CD4-positive, CD25-positive, alpha-beta regulatory T cell (primary cell): Measurements from ENCODE around the gene CUL4A. TPM values are rescaled to one million over a fixed set of nuclear protein-coding genes. Genes with fewer than 3 reads are reported as not detected.
A peak's percentile ranks its signal among the peaks of the same experiment; 100 is the strongest.

ENCODE experiments used
- ATAC-seq, 2 donors: fragments of 150-1000 bp; cut with Tn5 transposase; one replicate each; pipeline ENCODE4 v1.10.0; 2021; ENCODE audit warnings: low read depth in 2 of 2, moderate number of reproducible peaks in 2 of 2, moderate library complexity in 1 of 2
- DNase-seq, 3 donors: peaks; one replicate each; pipeline versions ENCODE4 v3.0.0 to v3.0.0-alpha.2; 2012 to 2022; ENCODE audit warnings: mixed read lengths in 1 of 3
- H3K27ac ChIP-seq: one replicate; pipeline ENCODE4 v1.7.0; 2013; ENCODE audit warnings: mild to moderate bottlenecking, low read length; ENCODE audit not compliant: insufficient read depth, poor library complexity, severe bottlenecking
- H3K27me3 ChIP-seq: one replicate; pipeline ENCODE4 v1.7.0; 2013; ENCODE audit warnings: low read length; ENCODE audit not compliant: control insufficient read depth, insufficient read depth
- H3K36me3 ChIP-seq: one replicate; pipeline ENCODE4 v1.7.0; 2013; ENCODE audit warnings: mild to moderate bottlenecking, low read length, moderate library complexity; ENCODE audit not compliant: control insufficient read depth, insufficient read depth
- H3K4me1 ChIP-seq: 2 replicates; pipeline ENCODE4 v1.7.0; 2013; ENCODE audit warnings: mild to moderate bottlenecking, low read length; ENCODE audit not compliant: insufficient read depth, control insufficient read depth, poor library complexity, severe bottlenecking
- H3K4me3 ChIP-seq: one replicate; pipeline ENCODE4 v1.7.0; 2013; ENCODE audit warnings: low read depth, mild to moderate bottlenecking, low read length, moderate library complexity
- H3K9me3 ChIP-seq, 2 experiments: 1 replicate in 1 of 2; 2 replicates in 1 of 2; pipeline ENCODE4 v1.7.0; 2013; ENCODE audit warnings: low read length in 2 of 2, mild to moderate bottlenecking in 1 of 2, moderate library complexity in 1 of 2; ENCODE audit not compliant: control insufficient read depth in 2 of 2
- H3K27ac Mint-ChIP-seq, 3 donors: one replicate each; pipeline ENCODE4 v1.8.0; 2020 to 2022; ENCODE audit warnings: mild to moderate bottlenecking in 3 of 3, mixed read lengths in 3 of 3, moderate library complexity in 2 of 3
- H3K27me3 Mint-ChIP-seq: one replicate; pipeline ENCODE4 v1.8.0; 2022; ENCODE audit warnings: mild to moderate bottlenecking, mixed read lengths
- H3K36me3 Mint-ChIP-seq: one replicate; pipeline ENCODE4 v1.8.0; 2020; ENCODE audit warnings: mixed read lengths
- H3K4me1 Mint-ChIP-seq, 4 donors: one replicate each; pipeline ENCODE4 v1.8.0; 2020 to 2022; ENCODE audit warnings: mixed read lengths in 4 of 4, mild to moderate bottlenecking in 1 of 4
- H3K4me3 Mint-ChIP-seq, 4 donors: one replicate each; pipeline ENCODE4 v1.8.0; 2020 to 2022; ENCODE audit warnings: mild to moderate bottlenecking in 4 of 4, mixed read lengths in 4 of 4, moderate library complexity in 3 of 4
- H3K9me3 Mint-ChIP-seq, 7 donors: one replicate each; pipeline ENCODE4 v1.8.0; 2020 to 2022; ENCODE audit warnings: mixed read lengths in 7 of 7, mild to moderate bottlenecking in 3 of 7, moderate library complexity in 2 of 7
- polyA plus RNA-seq, 4 donors: library from polyadenylated mRNA; unstranded; fragments of 300-500 nt; fragmentation: Illumina TruSeq; gene quantifications; one replicate each; pipeline ENCODE4 v1.2.3, GENCODE V29; 2021
- total RNA-seq: library from RNA; stranded (reverse); gene quantifications from one replicate; pipeline ENCODE4 v1.2.3, GENCODE V29; 2022

CUL4A gene
- total and polyA plus RNA-seq, 5 donors from 2014 or later = 46.5 to 76.4 (median 53.1) TPM

GRCh38 chr13:113182046-113182445, 27.4 kb upstream of the CUL4A start:
- Histone ChIP-seq H3K9me3 (no peaks in the 10 kb centered on the region), H3K27me3 (no peaks in the 10 kb centered on the region), H3K27ac (no peak overlapping the region), H3K4me3 (no peak overlapping the region), H3K4me1 (peaks cover 27% of the 10 kb centered on the region), H3K36me3 (peaks cover 76% of the 10 kb centered on the region)
- no peak for DNase-seq
- peaks cover 0 to 41% (median 15%) of the 10 kb centered on the region in 4 donors for H3K4me1 Mint-ChIP-seq
- H3K27ac Mint-ChIP-seq = no peak overlapping the region
- H3K9me3 Mint-ChIP-seq = no peaks in the 10 kb centered on the region
- peak overlapping the region in 1 of 4 donors; percentile 7 for H3K4me3 Mint-ChIP-seq
- H3K27me3 Mint-ChIP-seq = no peaks in the 10 kb centered on the region
- peaks cover 52% of the 10 kb centered on the region for H3K36me3 Mint-ChIP-seq
- no peak for ATAC-seq

DNA sequence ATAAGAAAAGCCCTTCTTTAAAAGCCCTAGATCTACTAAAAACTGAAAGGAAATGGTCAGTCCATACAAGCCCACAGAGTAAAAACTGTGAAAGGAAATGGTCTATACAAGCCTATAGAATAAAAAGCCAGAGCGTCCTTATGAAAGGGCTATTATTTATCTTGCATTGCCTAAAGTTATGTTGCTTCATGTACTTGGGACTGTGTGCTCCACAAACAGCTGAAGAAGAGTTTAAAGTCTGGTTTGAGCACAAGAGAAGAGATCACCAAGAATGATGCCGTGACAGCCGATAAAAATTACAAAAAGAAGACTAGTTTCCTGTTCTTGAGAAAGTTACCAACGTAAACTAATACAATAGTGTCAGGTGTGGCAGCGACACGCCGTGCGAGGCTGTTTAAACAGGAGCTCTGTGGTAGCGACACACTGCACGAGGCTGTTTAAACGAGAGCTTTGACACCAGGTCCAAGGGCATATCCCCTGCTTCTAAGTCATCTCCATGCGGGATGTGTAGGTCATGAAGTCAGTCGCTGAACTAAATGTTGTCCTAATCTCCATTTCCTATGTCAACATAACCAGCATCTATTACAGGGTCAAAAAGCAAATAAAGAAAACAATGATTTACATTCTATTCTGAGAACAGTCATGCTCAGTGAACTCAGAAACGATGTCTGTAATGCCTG, 25.8 kb upstream of the CUL4A start:
- H3K4me1 ChIP-seq = peaks cover 22% of the 10 kb centered on the region
- DNase-seq = no peak
- no peaks in the 10 kb centered on the region for H3K9me3 Mint-ChIP-seq
- peak overlapping the region; percentile 7 for H3K4me3 ChIP-seq
- peak overlapping the region in 2 of 3 donors; percentile 76 to 84 for H3K27ac Mint-ChIP-seq
- no peaks in the 10 kb centered on the region for H3K9me3 ChIP-seq
- H3K36me3 ChIP-seq = peaks cover 74% of the 10 kb centered on the region
- peak in 1 of 2 donors; percentile 42 for ATAC-seq
- peaks cover 55% of the 10 kb centered on the region for H3K36me3 Mint-ChIP-seq
- H3K4me3 Mint-ChIP-seq = peak overlapping the region in 2 of 4 donors; percentile 9 to 20
- no peaks in the 10 kb centered on the region for H3K27me3 Mint-ChIP-seq
- H3K27me3 ChIP-seq = no peaks in the 10 kb centered on the region
- H3K4me1 Mint-ChIP-seq = peaks cover 11 to 37% (median 18%) of the 10 kb centered on the region in 4 donors
- H3K27ac ChIP-seq = no peak overlapping the region

DNA sequence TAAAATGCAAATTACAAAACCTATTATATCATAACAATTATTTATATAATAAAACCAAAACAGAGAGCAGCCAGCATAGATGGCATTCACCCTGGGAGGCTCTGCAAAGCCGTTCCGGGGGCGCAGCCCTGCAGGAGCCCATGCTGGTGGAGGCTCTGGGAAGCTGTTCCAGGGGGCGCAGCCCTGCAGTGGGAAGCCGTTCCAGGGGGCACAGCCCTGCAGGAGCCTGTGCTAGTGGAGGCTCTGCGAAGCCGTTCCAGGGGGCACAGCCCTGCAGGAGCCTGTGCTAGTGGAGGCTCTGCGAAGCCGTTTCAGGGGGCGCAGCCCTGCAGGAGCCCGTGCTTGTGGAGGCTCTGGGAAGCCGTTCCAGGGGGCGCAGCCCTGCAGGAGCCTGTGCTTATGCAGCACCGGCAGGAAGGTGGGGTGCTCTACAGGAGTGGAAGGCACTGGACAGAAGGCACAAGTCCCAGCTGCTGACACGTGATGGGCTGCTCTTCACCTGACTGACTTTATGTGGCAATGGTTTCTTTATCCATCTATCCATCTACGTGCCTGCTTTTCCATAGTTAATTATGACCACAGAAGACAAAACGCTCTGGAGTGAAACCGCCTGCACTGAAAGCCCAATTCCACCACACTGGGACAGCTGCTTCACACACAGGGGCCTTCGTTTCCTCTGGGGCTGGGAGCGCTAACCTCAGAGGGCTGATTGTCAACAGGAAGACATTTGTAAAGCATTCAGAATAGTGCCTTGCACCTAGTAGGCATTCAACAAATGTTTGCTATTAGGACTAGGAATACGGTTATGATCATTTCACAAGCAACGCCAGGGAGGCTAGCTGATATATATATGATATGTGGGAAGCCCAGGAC, 24.6 kb upstream of the CUL4A start:
- ATAC-seq (peak in 1 of 2 donors; percentile 68), DNase-seq (peak in 1 of 3 donors; percentile 44)
- H3K27ac Mint-ChIP-seq = peak overlapping the region; percentile 68 to 89 (median 71)
- H3K36me3 Mint-ChIP-seq = peaks cover 56% of the 10 kb centered on the region
- H3K4me1 Mint-ChIP-seq = peaks cover 11 to 34% (median 18%) of the 10 kb centered on the region in 4 donors
- Histone ChIP-seq H3K27me3 (no peaks in the 10 kb centered on the region), H3K36me3 (peaks cover 70% of the 10 kb centered on the region), H3K27ac (no peak overlapping the region), H3K4me3 (peak overlapping the region; percentile 57), H3K9me3 (no peaks in the 10 kb centered on the region), H3K4me1 (peaks cover 22% of the 10 kb centered on the region)
- H3K27me3 Mint-ChIP-seq = no peaks in the 10 kb centered on the region
- H3K9me3 Mint-ChIP-seq = no peaks in the 10 kb centered on the region
- peak overlapping the region; percentile 58 to 85 (median 80) for H3K4me3 Mint-ChIP-seq

GRCh38 chr13:113186061-113186900, 23.1 kb upstream of the CUL4A start:
- H3K4me3 Mint-ChIP-seq = peak overlapping the region; percentile 24 to 79 (median 62)
- H3K4me1 ChIP-seq = peaks cover 22% of the 10 kb centered on the region
- no peaks in the 10 kb centered on the region for H3K27me3 ChIP-seq
- H3K27me3 Mint-ChIP-seq = no peaks in the 10 kb centered on the region
- H3K36me3 ChIP-seq = peaks cover 65% of the 10 kb centered on the region
- H3K4me3 ChIP-seq = peak overlapping the region; percentile 39
- no peaks in the 10 kb centered on the region for H3K9me3 ChIP-seq
- peaks cover 53% of the 10 kb centered on the region for H3K36me3 Mint-ChIP-seq
- peak in 1 of 3 donors; percentile 25 for DNase-seq
- ATAC-seq = no peak
- H3K27ac Mint-ChIP-seq = peak overlapping the region; percentile 77 to 93 (median 86)
- H3K27ac ChIP-seq = no peak overlapping the region
- no peaks in the 10 kb centered on the region for H3K9me3 Mint-ChIP-seq
- peaks cover 11 to 30% (median 21%) of the 10 kb centered on the region in 4 donors for H3K4me1 Mint-ChIP-seq

DNA sequence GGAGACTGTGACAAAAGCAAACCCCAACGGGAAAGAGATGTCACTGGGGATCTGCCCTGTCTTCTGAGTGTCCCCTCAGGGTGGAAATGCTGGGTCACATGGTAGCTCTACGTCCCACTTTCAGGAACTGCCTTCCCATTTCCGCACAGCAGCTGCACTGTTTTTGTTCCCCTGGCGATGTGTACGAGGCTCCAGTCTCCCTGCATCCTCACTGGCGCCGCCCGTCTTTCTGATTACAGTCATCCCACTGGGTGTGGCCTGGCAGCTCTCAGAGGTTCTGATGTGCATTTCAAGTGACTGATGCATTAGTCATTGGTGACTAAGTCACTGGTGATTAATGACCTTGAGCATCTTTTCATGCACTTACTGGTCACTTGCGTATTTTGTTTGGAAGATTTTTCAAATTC, 22.1 kb upstream of the CUL4A start:
- H3K4me1 ChIP-seq = peaks cover 22% of the 10 kb centered on the region
- H3K36me3 ChIP-seq = peaks cover 64% of the 10 kb centered on the region
- H3K9me3 ChIP-seq = no peaks in the 10 kb centered on the region
- Mint-ChIP-seq H3K27me3 (peaks cover 1% of the 10 kb centered on the region), H3K4me1 (peaks cover 11 to 30% (median 21%) of the 10 kb centered on the region in 4 donors), H3K36me3 (peaks cover 51% of the 10 kb centered on the region), H3K9me3 (no peaks in the 10 kb centered on the region), H3K27ac (peak overlapping the region in 1 of 3 donors; percentile 88), H3K4me3 (peak overlapping the region in 1 of 4 donors; percentile 32)
- no peaks in the 10 kb centered on the region for H3K27me3 ChIP-seq
- DNase-seq (peak in 1 of 3 donors; percentile 30), ATAC-seq (peak in 1 of 2 donors; percentile 56)
- no peak overlapping the region for H3K27ac ChIP-seq
- H3K4me3 ChIP-seq = no peak overlapping the region

- Mint-ChIP-seq H3K9me3 (no peaks in the 10 kb centered on the region), H3K27ac (peak overlapping the region in 2 of 3 donors; percentile 16 to 47), H3K27me3 (peaks cover 4% of the 10 kb centered on the region), H3K36me3 (peaks cover 51% of the 10 kb centered on the region), H3K4me3 (no peak overlapping the region), H3K4me1 (peaks cover 13 to 28% (median 20%) of the 10 kb centered on the region in 4 donors)
- Histone ChIP-seq H3K9me3 (no peaks in the 10 kb centered on the region), H3K4me3 (no peak overlapping the region), H3K36me3 (peaks cover 68% of the 10 kb centered on the region), H3K27me3 (no peaks in the 10 kb centered on the region), H3K4me1 (peaks cover 22% of the 10 kb centered on the region), H3K27ac (no peak overlapping the region)
- DNase-seq (no peak), ATAC-seq (no peak)
These were observed 21.3 kb upstream of the CUL4A start for GRCh38 chr13:113187883-113188665.
